OCI-LY3 (cell line): Measurements from ENCODE around the gene TIMM44.

Source experiments
- EZH2phosphoT487 ChIP-seq: fragments of 200-600 bp; shearing (Covaris generic); IDR thresholded peaks from 2 replicates; pipeline ENCODE4 v1.6.1; 2018; ENCODE audit warnings: antibody characterized with exemption, mixed run types, low read depth
- TF ChIP-seq, protein P1 (sequence below): fragments of 200-600, 300-600 bp; sonication (generic); IDR thresholded peaks from 2 replicates; pipeline ENCODE4 v1.5.1; 2014; ENCODE audit warnings: antibody characterized with exemption, low read length, low read depth

DNA sequence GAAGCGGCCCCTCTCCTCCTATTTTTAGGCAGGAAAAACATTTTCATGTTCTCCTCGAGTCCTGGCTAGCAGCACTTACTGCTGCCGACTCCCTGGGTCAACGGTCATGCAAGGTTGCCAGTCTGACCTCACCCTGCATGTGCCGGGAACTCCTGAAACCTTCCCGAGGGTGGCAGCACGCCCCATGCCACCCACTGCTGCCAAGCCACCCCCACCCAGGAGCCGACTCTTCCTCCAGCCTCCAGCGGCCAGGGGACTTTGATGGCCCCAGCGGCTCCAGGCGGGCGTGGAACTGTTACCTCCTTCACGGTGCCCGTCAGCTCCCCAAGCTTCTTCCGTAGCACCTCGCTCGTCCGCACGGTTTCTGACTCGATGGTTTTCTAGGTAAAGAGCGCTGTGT is 8.7 kb downstream of the TIMM44 start:
- TF ChIP-seq, protein P1, sequence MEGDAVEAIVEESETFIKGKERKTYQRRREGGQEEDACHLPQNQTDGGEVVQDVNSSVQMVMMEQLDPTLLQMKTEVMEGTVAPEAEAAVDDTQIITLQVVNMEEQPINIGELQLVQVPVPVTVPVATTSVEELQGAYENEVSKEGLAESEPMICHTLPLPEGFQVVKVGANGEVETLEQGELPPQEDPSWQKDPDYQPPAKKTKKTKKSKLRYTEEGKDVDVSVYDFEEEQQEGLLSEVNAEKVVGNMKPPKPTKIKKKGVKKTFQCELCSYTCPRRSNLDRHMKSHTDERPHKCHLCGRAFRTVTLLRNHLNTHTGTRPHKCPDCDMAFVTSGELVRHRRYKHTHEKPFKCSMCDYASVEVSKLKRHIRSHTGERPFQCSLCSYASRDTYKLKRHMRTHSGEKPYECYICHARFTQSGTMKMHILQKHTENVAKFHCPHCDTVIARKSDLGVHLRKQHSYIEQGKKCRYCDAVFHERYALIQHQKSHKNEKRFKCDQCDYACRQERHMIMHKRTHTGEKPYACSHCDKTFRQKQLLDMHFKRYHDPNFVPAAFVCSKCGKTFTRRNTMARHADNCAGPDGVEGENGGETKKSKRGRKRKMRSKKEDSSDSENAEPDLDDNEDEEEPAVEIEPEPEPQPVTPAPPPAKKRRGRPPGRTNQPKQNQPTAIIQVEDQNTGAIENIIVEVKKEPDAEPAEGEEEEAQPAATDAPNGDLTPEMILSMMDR = no peak
- TF ChIP-seq EZH2phosphoT487 = no peak
